GM21825 (cell line): Measurements from ENCODE around the gene ARHGEF28.

Experiments
- ATAC-seq: cut with Tn5 transposase; IDR thresholded peaks from one replicate; pipeline ENCODE4 v1.9.1; 2021; ENCODE audit warnings: mild to moderate bottlenecking, moderate library complexity; ENCODE audit not compliant: unreplicated experiment

The ARHGEF28 gene

GRCh38 chr5:73691302-73692080, 65.5 kb downstream of the ARHGEF28 start:
- no peak for ATAC-seq

- ATAC-seq: no peak
Measured at GRCh38 chr5:73692166-73692640, 66.2 kb downstream of the ARHGEF28 start.

GRCh38 chr5:73692981-73693380, 67.0 kb downstream of the ARHGEF28 start:
- no peak for ATAC-seq

DNA sequence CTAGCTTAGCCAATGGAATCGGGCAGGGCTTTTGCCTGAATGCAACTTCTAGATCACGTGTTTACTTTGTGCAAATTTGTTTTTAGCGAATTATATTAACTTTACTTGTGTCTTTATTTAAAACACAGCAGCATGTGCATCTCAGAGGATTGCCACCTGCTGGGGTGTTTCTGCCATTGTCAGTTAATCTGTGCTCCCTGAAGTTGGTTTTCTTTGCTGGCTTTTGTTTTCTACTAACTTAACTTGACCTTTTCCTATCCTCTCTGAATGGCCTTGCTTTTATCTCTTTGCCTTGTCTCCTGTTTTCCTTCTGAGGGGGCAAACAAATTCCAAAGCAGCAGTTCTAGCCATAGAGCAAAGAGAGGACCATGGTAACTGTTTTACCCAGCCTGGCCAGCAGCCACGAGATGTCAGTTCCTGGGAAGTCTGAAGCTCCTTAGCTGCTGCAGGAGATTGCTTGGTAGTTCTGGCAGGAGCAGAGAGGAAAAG, 67.6 kb downstream of the ARHGEF28 start:
- ATAC-seq: no peak

DNA sequence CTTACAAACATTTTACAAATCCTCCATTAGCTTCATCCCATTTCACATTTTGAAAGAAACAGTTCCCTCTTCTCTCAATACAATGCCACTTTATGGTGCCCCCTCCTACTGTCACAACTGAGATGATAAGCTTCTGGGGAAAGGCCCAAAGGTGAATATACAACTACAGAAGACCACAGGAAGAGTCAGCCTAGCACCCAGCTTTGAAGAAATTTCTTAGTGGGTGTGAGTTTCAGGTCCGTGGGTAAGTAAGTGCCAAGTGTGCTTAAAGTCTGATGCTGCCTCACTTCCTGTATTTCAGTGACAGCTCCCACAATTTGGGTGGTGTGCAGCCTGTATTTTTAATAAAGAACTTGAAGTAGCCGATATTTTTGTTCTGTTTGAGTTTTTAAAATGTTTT, 68.1 kb downstream of the ARHGEF28 start:
- peak; percentile 84 for ATAC-seq

- no peak for ATAC-seq
Measured at GRCh38 chr5:73698011-73698410, 72.0 kb downstream of the ARHGEF28 start.

GRCh38 chr5:73701566-73701965, 75.6 kb downstream of the ARHGEF28 start:
- ATAC-seq: no peak

- no peak for ATAC-seq
Measured at GRCh38 chr5:73702534-73702933, 76.5 kb downstream of the ARHGEF28 start.

- no peak for ATAC-seq
Measured at GRCh38 chr5:73702951-73703350, 77.0 kb downstream of the ARHGEF28 start.

- no peak for ATAC-seq
Measured at GRCh38 chr5:73705364-73705763, 79.4 kb downstream of the ARHGEF28 start.

DNA sequence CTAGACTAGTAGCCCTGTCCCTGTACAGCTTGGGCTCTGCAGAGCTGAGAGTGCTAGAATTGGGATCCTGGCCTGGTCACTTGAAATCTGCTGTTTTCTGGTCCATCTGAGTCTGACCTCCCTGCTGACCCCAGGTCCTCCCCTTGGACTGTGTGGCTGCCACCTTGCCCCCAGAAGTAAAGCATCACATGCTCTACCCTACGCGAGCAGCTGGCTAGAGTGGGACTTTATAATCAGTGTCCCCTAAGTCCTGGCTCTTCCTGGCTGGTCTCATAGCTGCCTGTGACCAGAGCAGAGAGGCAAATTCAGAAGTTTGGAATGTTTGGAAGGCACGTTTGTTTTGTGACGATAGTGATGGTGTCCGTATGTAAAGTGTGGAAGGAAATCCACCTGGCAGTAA, 81.0 kb downstream of the ARHGEF28 start:
- ATAC-seq: no peak

DNA sequence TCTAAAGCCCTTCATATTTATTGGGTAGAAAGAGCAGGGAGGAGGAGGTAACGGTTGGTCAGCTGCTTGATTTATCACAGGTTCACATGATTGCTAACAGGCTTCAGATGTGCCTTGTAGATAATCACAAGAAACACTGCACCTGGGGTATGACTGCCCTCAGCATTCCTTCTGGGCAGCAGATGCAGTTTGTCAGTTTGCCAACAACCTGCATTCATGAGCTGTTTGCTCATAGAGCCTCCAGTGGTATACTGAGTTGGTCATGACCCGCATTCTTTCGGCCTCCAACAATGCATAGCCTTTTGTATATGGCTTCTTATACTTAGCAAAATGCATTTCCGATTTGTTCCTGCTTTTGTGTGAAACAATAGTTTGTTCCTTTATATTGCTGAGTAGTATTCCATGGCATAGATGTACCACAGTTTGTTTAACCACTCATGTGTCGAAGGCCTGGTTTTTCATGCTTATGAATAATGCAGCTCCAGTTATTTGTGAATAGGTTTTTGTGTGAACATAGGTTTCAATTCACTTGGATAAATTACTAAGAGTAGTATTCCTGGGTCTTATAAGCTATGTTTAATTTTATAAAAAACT, 83.6 kb downstream of the ARHGEF28 start:
- ATAC-seq: no peak

GRCh38 chr5:73716284-73716808, 90.3 kb downstream of the ARHGEF28 start:
- ATAC-seq: no peak

DNA sequence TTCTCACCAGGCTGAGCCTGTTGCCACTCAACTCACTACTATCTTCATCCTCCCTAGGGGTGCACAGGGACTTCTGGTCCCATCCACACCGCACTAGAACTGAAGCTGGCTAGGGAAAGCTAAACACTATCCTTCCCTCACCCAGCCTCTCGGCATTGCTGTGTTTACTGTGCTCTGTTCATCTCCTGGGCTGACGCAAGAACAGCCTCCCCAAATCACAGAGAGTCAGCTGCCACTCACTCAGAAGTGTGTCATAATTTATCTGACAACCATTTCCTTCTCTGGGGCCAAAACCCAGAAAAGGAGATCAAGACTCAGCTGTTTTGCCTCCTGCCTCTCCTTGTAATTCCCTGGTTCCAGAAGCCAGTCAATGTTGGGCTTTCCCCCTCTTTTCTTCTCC, 92.8 kb downstream of the ARHGEF28 start:
- no peak for ATAC-seq

- no peak for ATAC-seq
Measured at GRCh38 chr5:73719632-73720031, 93.6 kb downstream of the ARHGEF28 start.

GRCh38 chr5:73722231-73722630, 96.2 kb downstream of the ARHGEF28 start:
- ATAC-seq: no peak

- ATAC-seq: no peak
Measured at GRCh38 chr5:73726071-73726470, 100.1 kb downstream of the ARHGEF28 start.

DNA sequence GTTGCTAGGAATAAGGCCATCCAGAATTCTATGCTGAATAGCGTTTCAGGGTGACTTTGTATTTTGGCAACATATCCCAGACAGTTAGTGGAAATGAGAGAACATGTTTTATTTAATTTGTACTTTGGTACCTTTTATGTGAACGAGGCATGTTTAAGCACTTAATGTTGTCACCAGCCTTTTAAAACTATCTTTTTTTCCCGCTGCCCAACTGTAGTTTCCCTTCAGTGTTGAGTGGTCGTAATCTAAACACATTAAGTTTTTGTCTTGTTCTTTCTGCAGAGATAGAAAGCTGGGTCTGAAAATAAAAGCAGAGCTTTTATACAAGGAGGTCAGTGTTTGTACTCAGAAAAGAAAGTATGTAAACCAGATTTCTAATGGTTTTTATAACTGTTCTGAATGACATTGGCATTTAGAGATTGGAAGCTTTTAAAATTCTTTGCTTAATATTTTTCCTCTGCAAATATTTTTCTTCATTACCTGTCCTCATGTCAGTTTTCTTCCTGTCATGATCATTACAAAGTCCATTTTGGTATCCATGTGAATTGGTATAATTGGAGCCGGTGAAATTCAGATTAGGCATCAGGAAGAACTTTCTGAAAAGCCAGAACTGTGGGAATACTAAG, 100.7 kb downstream of the ARHGEF28 start:
- no peak for ATAC-seq

GRCh38 chr5:73727470-73727869, 101.5 kb downstream of the ARHGEF28 start:
- no peak for ATAC-seq

DNA sequence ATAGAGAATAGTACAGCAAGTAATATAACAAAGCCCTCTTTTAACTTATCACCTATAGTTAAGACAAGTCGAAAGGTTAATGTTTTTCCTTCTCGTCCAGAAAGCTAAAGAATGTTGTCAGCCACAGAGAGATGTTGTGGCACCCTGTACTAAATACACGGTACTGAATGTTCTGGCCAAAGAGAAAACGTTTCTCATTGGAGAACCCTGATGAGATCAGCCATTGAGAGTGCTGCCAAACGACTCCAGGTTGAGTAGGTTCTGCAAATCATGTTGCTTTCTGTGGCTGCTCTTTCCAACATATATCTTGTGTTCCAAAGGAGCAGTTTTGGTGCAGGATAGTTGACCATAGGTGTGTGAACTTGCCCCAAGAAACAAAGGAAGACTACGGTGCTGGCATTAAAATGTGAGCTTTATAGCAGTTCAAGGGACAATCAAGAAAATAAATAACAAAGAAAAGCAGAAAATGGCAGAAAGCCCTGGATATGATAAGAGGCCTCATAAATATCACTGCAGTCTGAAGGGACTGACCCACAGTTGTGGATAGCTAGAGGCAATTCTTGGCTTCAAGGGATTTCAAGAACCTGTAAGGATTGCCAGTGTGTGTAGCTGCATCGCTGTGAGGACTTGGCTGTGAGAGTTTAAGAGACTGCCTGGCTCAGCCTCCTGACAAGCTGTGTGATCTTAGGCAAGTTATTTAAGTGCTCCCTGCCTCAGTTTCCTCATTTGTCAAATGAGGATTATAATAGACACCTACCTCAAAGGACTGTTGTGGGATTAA, 102.7 kb downstream of the ARHGEF28 start:
- ATAC-seq: no peak

- ATAC-seq: no peak
Measured at GRCh38 chr5:73729329-73729728, 103.3 kb downstream of the ARHGEF28 start.
